ENCODE results near the gene OSR1. TPM values are rescaled to one million over a fixed set of nuclear protein-coding genes. Genes with fewer than 3 reads are reported as not detected.

OSR1 gene
- total RNA-seq, 2 donors from 2014 or later, result not detected

DNA sequence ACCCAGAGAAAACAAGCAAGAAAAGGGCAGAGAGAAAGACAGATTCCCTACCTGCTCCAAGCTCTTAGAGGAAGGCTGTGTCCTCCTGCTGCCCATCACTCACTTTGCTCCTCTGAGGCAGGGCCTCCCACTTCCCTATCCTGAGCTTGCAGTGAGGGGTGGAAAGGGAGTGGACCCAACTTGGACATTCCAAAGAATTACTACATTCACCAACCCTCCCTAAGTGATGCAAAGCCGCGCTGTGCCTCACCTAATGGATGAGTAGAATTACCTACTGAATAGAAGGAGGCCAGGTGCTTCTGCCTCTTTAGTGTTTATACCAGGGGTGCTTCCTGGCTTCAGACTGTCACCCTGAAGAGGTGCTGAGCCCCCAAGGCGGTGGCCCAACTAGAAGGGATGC, 5.6 kb upstream of the OSR1 start:
- ATAC-seq (replicated peaks in 1 of 2) (no peak), DNase-seq (no peak)
- Mint-ChIP-seq H3K27me3 (ENCODE audit: low read depth) (peaks cover 65% of the 10 kb centered on the region), H3K4me1 (ENCODE audit: low read depth) (peaks cover 32% of the 10 kb centered on the region), H3K36me3 (ENCODE audit: insufficient read depth in 2 of 2) (no peaks in the 10 kb centered on the region), H3K27ac (no peak overlapping the region), H3K4me3 (peak overlapping the region; percentile 89 to 96), H3K9me3 (no peaks in the 10 kb centered on the region)

DNA sequence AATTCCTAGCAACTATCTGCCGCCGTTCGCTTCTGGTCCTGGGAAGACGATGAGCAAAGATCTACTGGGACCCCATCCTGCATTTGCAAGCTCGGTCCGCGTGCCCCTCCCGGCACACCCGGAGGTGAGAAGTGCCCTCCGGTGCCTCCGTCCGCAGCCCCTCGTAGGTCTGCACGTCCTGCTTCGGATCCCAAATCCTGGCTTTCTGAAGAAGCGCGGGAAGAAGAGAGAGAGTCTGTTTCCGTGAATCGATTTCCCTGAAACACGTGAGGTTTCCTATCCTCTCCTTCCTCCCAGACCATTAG, 5.0 kb upstream of the OSR1 start:
- Mint-ChIP-seq H3K9me3 (no peaks in the 10 kb centered on the region), H3K36me3 (ENCODE audit: insufficient read depth in 2 of 2) (no peaks in the 10 kb centered on the region), H3K4me1 (ENCODE audit: low read depth) (peaks cover 32% of the 10 kb centered on the region), H3K27ac (no peak overlapping the region), H3K27me3 (ENCODE audit: low read depth) (peaks cover 61% of the 10 kb centered on the region), H3K4me3 (peak overlapping the region; percentile 89 to 96)
- ATAC-seq (replicated peaks in 1 of 2) (no peak), DNase-seq (no peak)

DNA sequence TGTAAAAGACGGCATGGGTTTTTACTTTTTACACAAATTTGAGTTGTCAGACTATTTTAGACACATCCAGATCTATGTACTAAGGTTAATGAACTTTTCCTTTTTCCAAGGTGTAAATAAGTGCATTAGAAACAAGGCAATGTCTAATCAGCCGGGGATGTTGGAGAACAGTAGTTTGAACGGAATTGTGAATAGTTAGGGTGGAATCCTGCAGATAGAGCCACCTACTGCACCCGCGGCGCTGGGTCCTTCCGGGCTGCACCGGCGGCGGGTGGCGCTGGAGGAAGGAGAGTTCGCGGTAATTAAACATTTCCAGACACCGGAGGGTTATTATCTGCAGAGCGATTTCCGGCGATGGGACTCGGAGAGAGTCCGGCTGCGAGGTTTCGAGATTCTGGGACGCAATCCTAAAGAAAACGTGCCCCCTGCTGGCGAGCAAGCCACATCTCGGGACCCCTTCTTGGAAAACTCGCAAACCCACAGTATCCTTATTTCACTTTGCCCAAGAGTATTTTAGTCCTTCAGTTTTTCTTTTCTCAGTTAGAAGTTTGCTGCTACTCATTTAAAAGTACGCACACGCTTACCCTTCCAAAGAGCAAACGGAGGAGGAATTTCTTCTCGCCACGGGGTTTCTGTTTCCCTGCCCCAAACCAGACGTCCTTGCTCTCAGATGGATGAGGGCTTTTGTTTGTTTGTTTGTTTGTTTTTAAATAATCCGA, 4.5 kb upstream of the OSR1 start:
- Mint-ChIP-seq H3K9me3 (no peaks in the 10 kb centered on the region), H3K4me1 (ENCODE audit: low read depth) (peaks cover 33% of the 10 kb centered on the region), H3K27me3 (ENCODE audit: low read depth) (peaks cover 58% of the 10 kb centered on the region), H3K27ac (peak overlapping the region; percentile 40), H3K36me3 (ENCODE audit: insufficient read depth in 2 of 2) (no peaks in the 10 kb centered on the region), H3K4me3 (peak overlapping the region; percentile 89 to 96)
- peak; percentile 46 to 56 for DNase-seq
- ATAC-seq (replicated peaks in 1 of 2), result peak; percentile 38 to 44

DNA sequence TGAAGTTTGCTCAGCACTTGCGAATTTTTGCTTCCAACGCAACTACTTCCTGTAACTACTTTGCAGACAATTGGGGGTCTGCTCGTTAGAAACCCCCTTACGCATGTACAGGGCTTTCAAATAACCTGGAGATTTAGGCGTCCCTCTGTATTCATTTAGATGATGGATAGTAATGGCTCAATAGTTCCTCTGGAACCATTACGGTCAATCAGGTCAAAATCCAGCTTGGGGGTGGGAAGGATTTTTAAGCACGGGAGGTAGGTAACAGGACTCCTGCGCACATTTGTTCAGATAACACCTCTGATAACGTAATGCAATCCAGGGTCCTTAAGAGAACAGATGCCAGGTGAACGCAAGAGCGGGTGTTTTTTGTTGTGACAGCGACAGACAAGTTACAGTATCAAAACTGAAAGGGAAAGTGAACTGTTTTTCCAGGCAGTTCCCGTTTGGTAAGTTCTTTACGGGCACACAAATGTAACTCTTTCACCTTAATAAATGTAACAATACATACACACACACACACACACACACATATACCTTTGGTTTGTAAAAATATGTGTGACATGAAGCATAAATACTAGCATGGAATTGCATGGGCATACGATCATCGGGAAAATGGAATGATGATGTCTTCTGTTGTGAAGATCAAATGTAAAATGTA, 3.8 kb upstream of the OSR1 start:
- Mint-ChIP-seq H3K4me3 (peak overlapping the region; percentile 89 to 96), H3K27ac (peak overlapping the region; percentile 81), H3K9me3 (no peaks in the 10 kb centered on the region), H3K4me1 (ENCODE audit: low read depth) (peaks cover 40% of the 10 kb centered on the region), H3K36me3 (ENCODE audit: insufficient read depth in 2 of 2) (no peaks in the 10 kb centered on the region), H3K27me3 (ENCODE audit: low read depth) (peaks cover 64% of the 10 kb centered on the region)
- DNase-seq (no peak), ATAC-seq (replicated peaks in 1 of 2) (no peak)

DNA sequence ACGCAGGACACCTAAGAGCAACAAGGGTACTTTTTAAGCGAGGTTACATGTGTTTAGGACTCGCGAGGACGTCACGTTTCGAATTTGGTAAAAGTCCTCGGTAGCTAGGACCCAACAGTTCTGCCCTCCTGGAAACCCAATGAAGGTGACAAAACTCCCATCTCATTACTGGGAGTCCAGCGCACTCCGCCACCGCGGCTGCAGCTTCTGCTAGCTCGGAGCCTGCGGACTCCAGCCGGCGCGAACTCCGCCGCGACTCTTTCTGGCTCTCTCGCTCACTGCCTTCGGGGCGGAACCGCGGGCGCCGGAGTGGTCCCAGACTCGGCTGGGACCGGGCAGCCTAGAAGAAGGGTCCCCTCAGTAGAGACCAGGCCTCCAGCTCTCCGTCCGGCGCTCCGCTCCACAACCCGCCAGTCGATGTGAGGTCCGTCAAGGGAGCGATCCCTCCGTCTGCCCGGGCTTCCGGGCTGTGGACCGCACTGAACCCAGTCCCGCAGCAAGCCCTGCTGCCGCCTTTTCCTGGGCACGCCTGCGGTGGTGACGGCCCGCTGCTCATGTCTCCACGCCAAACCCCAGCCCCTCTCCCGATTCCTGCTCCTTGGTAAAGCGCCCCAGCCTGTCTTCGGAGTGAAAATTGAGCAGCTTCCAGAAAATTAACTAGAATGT, 3.0 kb upstream of the OSR1 start:
- Mint-ChIP-seq H3K27ac (no peak overlapping the region), H3K9me3 (no peaks in the 10 kb centered on the region), H3K27me3 (ENCODE audit: low read depth) (peaks cover 72% of the 10 kb centered on the region)

DNA sequence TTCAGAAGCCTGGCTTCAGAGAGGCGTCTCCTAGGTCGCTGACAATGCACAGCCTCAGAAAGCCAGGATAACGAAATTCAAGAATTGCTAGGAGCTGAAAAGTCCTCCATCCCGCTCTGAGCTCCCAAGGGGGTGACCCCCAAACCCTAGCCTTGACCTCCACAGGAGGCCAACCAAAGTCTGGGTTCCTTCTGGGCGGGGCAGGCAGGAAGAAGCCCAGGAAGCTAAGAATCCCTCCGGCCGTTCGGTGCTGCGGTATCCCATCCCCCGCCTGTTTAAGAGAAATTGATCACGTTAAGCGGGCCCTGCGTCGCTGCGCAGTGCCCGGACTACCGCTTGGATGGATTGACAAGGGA, 2.5 kb upstream of the OSR1 start:
- peak overlapping the region; percentile 89 to 96 for H3K4me3 Mint-ChIP-seq
- DNase-seq, result no peak
- peaks cover 77% of the 10 kb centered on the region for H3K27me3 Mint-ChIP-seq (ENCODE audit: low read depth)
- peaks cover 52% of the 10 kb centered on the region for H3K4me1 Mint-ChIP-seq (ENCODE audit: low read depth)
- no peak for ATAC-seq (replicated peaks in 1 of 2)
- H3K36me3 Mint-ChIP-seq (ENCODE audit: insufficient read depth in 2 of 2), result no peaks in the 10 kb centered on the region
- no peaks in the 10 kb centered on the region for H3K9me3 Mint-ChIP-seq
- no peak overlapping the region for H3K27ac Mint-ChIP-seq

More for the DNA sequence above, 3.0 kb upstream of the OSR1 start:
- DNase-seq (no peak), ATAC-seq (replicated peaks in 1 of 2) (peak; percentile 20 to 45)
- H3K4me3 Mint-ChIP-seq, result peak overlapping the region; percentile 89 to 96
- peaks cover 48% of the 10 kb centered on the region for H3K4me1 Mint-ChIP-seq (ENCODE audit: low read depth)
- H3K36me3 Mint-ChIP-seq (ENCODE audit: insufficient read depth in 2 of 2), result no peaks in the 10 kb centered on the region

DNA sequence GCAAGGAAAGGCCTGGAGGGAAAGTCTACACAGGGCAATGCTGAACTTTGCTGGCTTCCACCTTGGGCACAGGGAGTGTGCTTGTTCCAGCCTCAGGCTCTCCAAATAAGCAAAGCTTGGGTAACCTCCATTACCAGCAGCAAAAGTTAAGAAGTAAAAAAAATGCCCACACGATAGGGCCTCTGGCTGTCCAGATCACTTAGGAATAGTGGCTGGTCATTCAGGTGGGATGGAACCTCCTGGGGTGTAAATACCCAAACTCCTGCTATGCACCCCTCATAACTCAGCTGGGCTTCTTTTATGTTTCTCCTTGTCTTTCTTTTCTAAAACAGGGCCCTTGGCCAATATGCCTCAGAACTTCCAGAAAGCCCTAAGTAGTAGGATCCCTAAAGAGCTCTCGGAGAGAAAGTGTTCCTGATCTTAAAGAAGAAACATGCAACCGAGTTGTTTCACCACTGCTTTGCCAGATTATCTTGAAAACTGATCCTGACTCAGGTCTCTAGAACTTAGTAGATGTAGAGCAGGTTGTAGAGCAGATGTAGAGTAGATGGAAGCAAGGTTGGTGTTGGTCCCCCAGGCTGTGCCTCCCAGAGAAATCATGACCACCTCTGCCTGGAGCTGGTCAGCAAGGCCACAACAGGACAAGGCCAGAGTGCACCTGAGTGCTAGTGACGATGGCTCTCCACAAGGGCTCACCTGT, 2.0 kb upstream of the OSR1 start:
- ATAC-seq (replicated peaks in 1 of 2) (no peak), DNase-seq (no peak)
- Mint-ChIP-seq H3K27ac (no peak overlapping the region), H3K4me3 (peak overlapping the region; percentile 89 to 96), H3K9me3 (no peaks in the 10 kb centered on the region), H3K36me3 (ENCODE audit: insufficient read depth in 2 of 2) (no peaks in the 10 kb centered on the region), H3K27me3 (ENCODE audit: low read depth) (peaks cover 82% of the 10 kb centered on the region), H3K4me1 (ENCODE audit: low read depth) (peaks cover 52% of the 10 kb centered on the region)

DNA sequence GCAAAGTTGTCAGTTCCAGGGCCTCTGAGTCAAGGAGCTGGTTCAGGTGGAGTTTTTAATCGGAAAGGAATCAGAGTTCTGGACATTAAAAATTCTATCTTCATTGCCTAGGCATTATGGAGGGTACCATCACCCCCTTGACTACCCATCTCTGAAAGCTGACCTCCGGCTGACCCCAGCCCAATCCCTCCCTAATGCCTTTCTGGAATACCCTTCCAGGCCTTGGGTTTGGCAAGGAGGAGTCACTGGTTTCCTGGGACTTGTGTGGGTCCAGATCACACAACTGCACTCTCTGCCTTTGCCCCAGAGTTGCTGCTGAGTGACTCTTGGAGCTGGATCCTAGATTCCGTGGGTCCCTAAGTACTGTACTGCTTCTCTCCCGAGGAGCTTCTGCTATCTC, 1.0 kb upstream of the OSR1 start:
- Mint-ChIP-seq H3K4me3 (no peak overlapping the region), H3K9me3 (no peaks in the 10 kb centered on the region), H3K4me1 (ENCODE audit: low read depth) (peaks cover 52% of the 10 kb centered on the region), H3K36me3 (ENCODE audit: insufficient read depth in 2 of 2) (no peaks in the 10 kb centered on the region), H3K27ac (no peak overlapping the region), H3K27me3 (ENCODE audit: low read depth) (peaks cover 86% of the 10 kb centered on the region)
- DNase-seq (no peak), ATAC-seq (replicated peaks in 1 of 2) (no peak)

DNA sequence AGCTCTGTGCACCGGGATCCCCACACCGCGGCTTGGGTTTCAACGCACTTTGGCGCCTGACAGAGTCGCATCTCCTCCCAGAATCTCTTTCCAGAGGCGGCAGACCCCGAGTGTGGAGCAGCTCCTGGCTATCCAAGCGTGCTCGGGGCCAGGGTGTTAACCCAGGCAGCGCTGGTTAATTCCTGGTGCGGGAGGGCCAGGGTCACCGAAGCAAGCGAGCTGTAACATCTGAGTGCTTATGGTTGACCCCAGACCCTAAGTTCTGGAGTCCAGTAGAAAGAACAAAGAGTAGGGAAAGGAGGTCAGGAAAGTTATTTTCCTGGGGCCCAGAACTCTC, 566 bp upstream of the OSR1 start:
- no peaks in the 10 kb centered on the region for H3K9me3 Mint-ChIP-seq
- H3K27me3 Mint-ChIP-seq (ENCODE audit: low read depth), result peaks cover 86% of the 10 kb centered on the region
- H3K27ac Mint-ChIP-seq, result no peak overlapping the region
- no peaks in the 10 kb centered on the region for H3K36me3 Mint-ChIP-seq (ENCODE audit: insufficient read depth in 2 of 2)
- ATAC-seq (replicated peaks in 1 of 2) (no peak), DNase-seq (no peak)
- peaks cover 52% of the 10 kb centered on the region for H3K4me1 Mint-ChIP-seq (ENCODE audit: low read depth)
- H3K4me3 Mint-ChIP-seq, result peak overlapping the region in 1 of 2 donors; percentile 70

DNA sequence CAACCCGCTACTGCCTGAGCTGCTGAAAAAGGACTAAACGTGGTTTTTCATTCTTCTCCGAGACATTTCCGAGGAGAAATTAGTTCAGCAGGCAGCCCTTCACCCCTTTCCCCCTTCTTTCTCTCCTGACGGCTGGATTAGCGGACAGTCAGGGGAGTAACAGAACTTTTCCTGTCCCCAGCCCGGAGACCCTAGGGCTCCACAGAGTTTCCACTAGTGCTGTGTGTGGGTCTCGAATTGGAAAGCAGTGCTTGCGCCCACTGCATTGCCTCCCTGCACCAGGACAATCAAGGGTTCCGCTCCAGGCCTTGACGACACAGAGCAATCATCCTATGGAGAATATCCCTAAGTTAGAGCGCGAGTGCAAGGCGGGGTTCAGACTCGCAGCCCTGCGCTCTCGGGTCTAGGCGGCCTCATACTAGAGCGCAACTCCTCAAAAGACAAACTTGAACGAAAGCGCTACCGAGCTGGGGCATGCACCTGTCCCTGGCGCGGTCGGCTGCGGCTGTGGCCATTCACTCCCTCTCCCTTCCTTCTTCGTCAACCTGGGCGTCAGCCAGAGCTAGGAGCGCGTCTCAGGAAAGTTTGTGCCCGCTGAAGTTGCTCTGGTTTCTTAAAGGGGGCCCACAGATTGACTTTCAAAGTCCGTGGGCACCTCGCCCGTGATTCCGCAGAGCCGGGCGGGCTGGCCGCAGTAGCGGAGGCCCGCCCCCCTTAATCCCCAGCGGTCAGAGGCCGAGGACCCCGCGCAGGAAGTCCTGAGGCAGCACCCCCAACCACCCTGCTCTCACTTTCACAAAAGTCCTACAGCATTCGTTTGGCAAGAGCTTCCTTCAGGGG, 801 bp downstream of the OSR1 start:
- Mint-ChIP-seq H3K27me3 (ENCODE audit: low read depth) (peaks cover 85% of the 10 kb centered on the region), H3K36me3 (ENCODE audit: insufficient read depth in 2 of 2) (no peaks in the 10 kb centered on the region), H3K9me3 (no peaks in the 10 kb centered on the region), H3K27ac (no peak overlapping the region), H3K4me1 (ENCODE audit: low read depth) (peaks cover 46% of the 10 kb centered on the region), H3K4me3 (peak overlapping the region; percentile 72 to 77)
- no peak for DNase-seq
- ATAC-seq (replicated peaks in 1 of 2), result peak; percentile 16 to 22

DNA sequence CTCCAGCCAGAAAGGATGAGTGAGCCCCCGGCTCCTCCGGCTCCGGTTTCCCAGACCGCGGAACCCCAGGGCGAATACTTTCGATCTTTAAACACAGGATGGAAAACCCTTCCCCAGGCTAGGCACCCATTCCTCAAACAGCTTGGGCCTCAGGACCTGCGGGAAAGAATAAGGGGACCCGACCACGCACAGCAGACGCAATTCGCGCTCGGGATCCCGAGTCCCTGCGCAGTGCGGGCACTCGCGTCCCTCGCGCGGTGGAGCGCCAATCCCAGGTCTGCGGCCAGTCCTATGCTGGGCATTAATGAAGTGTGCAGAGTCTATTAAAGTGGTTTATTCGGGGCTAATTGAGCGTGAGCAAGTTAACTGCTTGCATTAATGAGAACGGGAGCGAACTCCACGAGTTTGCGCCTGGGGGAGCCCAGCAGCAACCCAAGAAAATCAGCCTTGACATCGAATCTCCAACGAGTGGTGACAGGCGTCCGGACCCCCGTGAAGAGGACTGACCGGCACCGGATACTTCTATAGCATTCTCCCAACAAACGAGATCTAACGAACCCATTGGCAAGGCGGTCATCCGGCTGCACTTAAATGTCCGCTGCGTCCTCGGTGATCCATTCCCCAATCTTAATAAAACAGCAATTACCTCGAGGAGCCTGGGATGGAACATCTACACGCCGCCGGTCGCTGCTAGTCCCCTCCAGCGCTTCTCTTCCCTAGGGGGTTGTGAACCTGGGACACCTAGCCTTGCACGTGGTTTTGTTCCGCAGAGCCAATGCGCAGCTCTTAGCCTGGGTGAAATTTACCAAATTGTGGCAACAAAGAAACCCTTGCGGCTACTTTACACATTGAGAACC, 1.6 kb downstream of the OSR1 start:
- peak overlapping the region; percentile 72 to 77 for H3K4me3 Mint-ChIP-seq
- DNase-seq (no peak), ATAC-seq (replicated peaks in 1 of 2) (no peak)
- H3K27me3 Mint-ChIP-seq (ENCODE audit: low read depth), result peaks cover 85% of the 10 kb centered on the region
- H3K9me3 Mint-ChIP-seq, result no peaks in the 10 kb centered on the region
- H3K4me1 Mint-ChIP-seq (ENCODE audit: low read depth), result peaks cover 45% of the 10 kb centered on the region
- H3K36me3 Mint-ChIP-seq (ENCODE audit: insufficient read depth in 2 of 2), result peaks cover 0 to 1% of the 10 kb centered on the region in 2 donors
- H3K27ac Mint-ChIP-seq, result peak overlapping the region; percentile 43
